ENCODE results near the gene ANLN. TPM values are rescaled to one million over a fixed set of nuclear protein-coding genes. Genes with fewer than 3 reads are reported as not detected.
A peak's percentile ranks its signal among the peaks of the same experiment; 100 is the strongest.

ANLN gene
- total and polyA plus RNA-seq, 10 donors = 0.91 to 14.9 (median 3.2) TPM

- intact Hi-C loops (cut with DNase I; ENCODE audit: low total_unique reads) = no loop called here
- H3K36me3 ChIP-seq = peaks cover 0 to 39% (median 0%) of the 10 kb centered on the region in 6 donors
Measured at GRCh38 chr7:36438211-36438610, 48.5 kb downstream of the ANLN start.

GRCh38 chr7:36439624-36440023 is 50.0 kb downstream of the ANLN start:
- H3K36me3 ChIP-seq = peaks cover 0 to 41% (median 0%) of the 10 kb centered on the region in 6 donors
- WGBS, 5 donors = 42 to 71% (median 57%) methylated on average over 2 of the region's 2 CpGs
- intact Hi-C loops (cut with DNase I; ENCODE audit: low total_unique reads) = no loop called here
- H3K4me3 ChIP-seq = no peak overlapping the region
- TF ChIP-seq POLR2A (IDR thresholded peaks at IDR 0.05) (no peak), POLR2AphosphoS5 (IDR thresholded peaks at IDR 0.05) (no peak)
- TF ChIP-seq, protein P1, sequence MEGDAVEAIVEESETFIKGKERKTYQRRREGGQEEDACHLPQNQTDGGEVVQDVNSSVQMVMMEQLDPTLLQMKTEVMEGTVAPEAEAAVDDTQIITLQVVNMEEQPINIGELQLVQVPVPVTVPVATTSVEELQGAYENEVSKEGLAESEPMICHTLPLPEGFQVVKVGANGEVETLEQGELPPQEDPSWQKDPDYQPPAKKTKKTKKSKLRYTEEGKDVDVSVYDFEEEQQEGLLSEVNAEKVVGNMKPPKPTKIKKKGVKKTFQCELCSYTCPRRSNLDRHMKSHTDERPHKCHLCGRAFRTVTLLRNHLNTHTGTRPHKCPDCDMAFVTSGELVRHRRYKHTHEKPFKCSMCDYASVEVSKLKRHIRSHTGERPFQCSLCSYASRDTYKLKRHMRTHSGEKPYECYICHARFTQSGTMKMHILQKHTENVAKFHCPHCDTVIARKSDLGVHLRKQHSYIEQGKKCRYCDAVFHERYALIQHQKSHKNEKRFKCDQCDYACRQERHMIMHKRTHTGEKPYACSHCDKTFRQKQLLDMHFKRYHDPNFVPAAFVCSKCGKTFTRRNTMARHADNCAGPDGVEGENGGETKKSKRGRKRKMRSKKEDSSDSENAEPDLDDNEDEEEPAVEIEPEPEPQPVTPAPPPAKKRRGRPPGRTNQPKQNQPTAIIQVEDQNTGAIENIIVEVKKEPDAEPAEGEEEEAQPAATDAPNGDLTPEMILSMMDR (IDR thresholded peaks at IDR 0.05 in 8 of 11, conservative IDR thresholded peaks at IDR 0.05 in 3 of 11) = no peak
- no peaks in the 10 kb centered on the region for H3K9me3 ChIP-seq
- DNase-seq = no peak
- H3K27me3 ChIP-seq (replicated peaks in 1 of 7) = no peaks in the 10 kb centered on the region
- no peak overlapping the region for H3K27ac ChIP-seq
- H3K4me1 ChIP-seq = peaks cover 0 to 5% (median 0%) of the 10 kb centered on the region in 6 donors

More at GRCh38 chr7:36438211-36438610, 48.5 kb downstream of the ANLN start:
- H3K4me3 ChIP-seq = no peak overlapping the region
- DNase-seq = no peak
- H3K9me3 ChIP-seq = no peaks in the 10 kb centered on the region
- no peak for TF ChIP-seq POLR2A (IDR thresholded peaks at IDR 0.05)
- TF ChIP-seq POLR2AphosphoS5 (IDR thresholded peaks at IDR 0.05) = no peak
- H3K4me1 ChIP-seq = peaks cover 0 to 5% (median 0%) of the 10 kb centered on the region in 6 donors
- H3K27me3 ChIP-seq (replicated peaks in 1 of 7) = no peaks in the 10 kb centered on the region
- WGBS, 5 donors = 93 to 99% (median 96%) methylated on average over 4 of the region's 4 CpGs
- H3K27ac ChIP-seq = no peak overlapping the region

GRCh38 chr7:36440880-36441279 is 51.2 kb downstream of the ANLN start:
- H3K36me3 ChIP-seq = peaks cover 0 to 39% (median 0%) of the 10 kb centered on the region in 6 donors
- 52 to 81% (median 61%) methylated on average over 3 of the region's 3 CpGs for WGBS, 5 donors
- no peak overlapping the region for H3K27ac ChIP-seq
- no peak overlapping the region for H3K4me3 ChIP-seq
- H3K4me1 ChIP-seq = peaks cover 0 to 5% (median 0%) of the 10 kb centered on the region in 6 donors
- no peak for DNase-seq
- intact Hi-C loops (cut with DNase I; ENCODE audit: low total_unique reads) = no loop called here
- no peaks in the 10 kb centered on the region for H3K27me3 ChIP-seq (replicated peaks in 1 of 7)
- no peaks in the 10 kb centered on the region for H3K9me3 ChIP-seq
- no peak for TF ChIP-seq POLR2A (IDR thresholded peaks at IDR 0.05)
- TF ChIP-seq, protein P1 (IDR thresholded peaks at IDR 0.05 in 8 of 11, conservative IDR thresholded peaks at IDR 0.05 in 3 of 11) = peak in 6 of 11 experiments; percentile 12 to 47 (median 30)

- Histone ChIP-seq H3K4me1 (peaks cover 0 to 5% (median 0%) of the 10 kb centered on the region in 6 donors), H3K36me3 (peaks cover 0 to 45% (median 0%) of the 10 kb centered on the region in 6 donors), H3K27me3 (replicated peaks in 1 of 7) (no peaks in the 10 kb centered on the region), H3K4me3 (no peak overlapping the region), H3K9me3 (no peaks in the 10 kb centered on the region), H3K27ac (no peak overlapping the region)
- 71 to 85% (median 76%) methylated on average over 7 of the region's 7 CpGs for WGBS, 5 donors
- intact Hi-C loops (cut with DNase I; ENCODE audit: low total_unique reads) = no loop called here
- no peak for DNase-seq
- TF ChIP-seq, protein P1 (IDR thresholded peaks at IDR 0.05 in 8 of 11, conservative IDR thresholded peaks at IDR 0.05 in 3 of 11) = no peak
- TF ChIP-seq POLR2AphosphoS5 (IDR thresholded peaks at IDR 0.05) = no peak
- no peak for TF ChIP-seq POLR2A (IDR thresholded peaks at IDR 0.05)
Measured at GRCh38 chr7:36441344-36442022, 51.8 kb downstream of the ANLN start.
